Spleen (tissue), 7 donors: ENCODE results near the gene AP1M1.

Experiments
- POLR2A ChIP-seq, 3 donors: fragments of 450-650 bp; IDR thresholded peaks; one replicate each; pipeline ENCODE4 v1.5.1; 2017; ENCODE audit warnings: antibody characterized with exemption in 3 of 3, mild to moderate bottlenecking in 1 of 3
- POLR2AphosphoS5 ChIP-seq, 3 donors: sonication (generic); formaldehyde crosslinking; IDR thresholded peaks; one replicate each; pipeline ENCODE4 v1.5.1; 2017; ENCODE audit warnings: antibody characterized with exemption in 3 of 3
- TF ChIP-seq, protein P1 (sequence below), 11 experiments: fragments of 200-600 bp in 7 of 11; fragments of 450-650 bp in 4 of 11; sonication (generic) in 4 of 11; IDR thresholded peaks in 8 of 11; conservative IDR thresholded peaks in 3 of 11; 1 replicate in 7 of 11; 2 replicates in 4 of 11; pipeline versions ENCODE4 v1.4.0 to v1.8.0; 2016 to 2021; ENCODE audit warnings: antibody characterized with exemption in 11 of 11, inconsistent platforms in 4 of 11, mild to moderate bottlenecking in 1 of 11
- donor health status: DM: no; HTN: no; CAD: no; lungs with moderate emphysema.
- donor health status: DM: no; HTN: no; CAD: no.
- donor health status: DM: no; HTN: no; CAD: no.

DNA sequence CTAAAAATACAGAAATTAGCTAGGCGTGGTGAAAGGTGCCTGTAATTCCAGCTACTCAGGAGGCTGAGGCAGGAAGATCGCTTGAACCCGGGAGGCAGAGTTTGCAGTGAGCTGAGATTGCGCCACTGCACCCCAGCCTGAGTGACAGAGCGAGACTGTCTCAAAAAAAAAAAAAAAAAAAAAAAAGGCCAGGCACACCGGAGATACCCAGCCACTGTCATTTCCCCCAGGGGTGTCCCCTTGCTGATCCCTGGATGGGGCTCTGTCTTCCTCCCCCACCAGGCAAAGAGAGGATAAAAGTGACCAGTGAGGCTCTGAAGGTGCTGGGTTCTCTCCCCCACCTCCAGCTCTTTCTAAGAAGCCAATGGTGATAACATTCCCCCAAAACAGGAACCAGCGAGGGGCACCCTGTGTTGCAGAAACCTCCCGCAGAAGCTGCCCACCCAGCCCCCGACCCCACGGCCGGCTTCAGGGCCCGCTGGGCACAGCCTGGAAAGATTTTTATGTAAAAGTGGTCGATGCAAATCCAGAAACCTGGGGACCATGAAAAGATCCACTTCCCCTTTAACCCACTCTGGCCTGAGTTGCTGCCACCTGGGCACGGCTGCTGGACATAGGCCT is 65.5 kb downstream of the AP1M1 start:
- TF ChIP-seq, protein P1, sequence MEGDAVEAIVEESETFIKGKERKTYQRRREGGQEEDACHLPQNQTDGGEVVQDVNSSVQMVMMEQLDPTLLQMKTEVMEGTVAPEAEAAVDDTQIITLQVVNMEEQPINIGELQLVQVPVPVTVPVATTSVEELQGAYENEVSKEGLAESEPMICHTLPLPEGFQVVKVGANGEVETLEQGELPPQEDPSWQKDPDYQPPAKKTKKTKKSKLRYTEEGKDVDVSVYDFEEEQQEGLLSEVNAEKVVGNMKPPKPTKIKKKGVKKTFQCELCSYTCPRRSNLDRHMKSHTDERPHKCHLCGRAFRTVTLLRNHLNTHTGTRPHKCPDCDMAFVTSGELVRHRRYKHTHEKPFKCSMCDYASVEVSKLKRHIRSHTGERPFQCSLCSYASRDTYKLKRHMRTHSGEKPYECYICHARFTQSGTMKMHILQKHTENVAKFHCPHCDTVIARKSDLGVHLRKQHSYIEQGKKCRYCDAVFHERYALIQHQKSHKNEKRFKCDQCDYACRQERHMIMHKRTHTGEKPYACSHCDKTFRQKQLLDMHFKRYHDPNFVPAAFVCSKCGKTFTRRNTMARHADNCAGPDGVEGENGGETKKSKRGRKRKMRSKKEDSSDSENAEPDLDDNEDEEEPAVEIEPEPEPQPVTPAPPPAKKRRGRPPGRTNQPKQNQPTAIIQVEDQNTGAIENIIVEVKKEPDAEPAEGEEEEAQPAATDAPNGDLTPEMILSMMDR (IDR thresholded peaks at IDR 0.05 in 8 of 11, conservative IDR thresholded peaks at IDR 0.05 in 3 of 11) = no peak
- TF ChIP-seq POLR2A (IDR thresholded peaks at IDR 0.05) (no peak), POLR2AphosphoS5 (IDR thresholded peaks at IDR 0.05) (no peak)
